ENCODE results near the gene EARS2.
"Not testable (repeated sequence)": the region's sequence is repeated elsewhere in the genome, so short reads cannot be mapped to it uniquely, and the experiment has no call there.

EARS2 gene

GRCh38 chr16:23499801-23500200 lies 57.3 kb downstream of the EARS2 start:
- Mint-ChIP-seq H3K36me3 (ENCODE audit: low read depth) (no peaks in the 10 kb centered on the region), H3K27me3 (ENCODE audit: low read depth) (no peaks in the 10 kb centered on the region), H3K4me1 (ENCODE audit: low read depth) (peaks cover 25% of the 10 kb centered on the region), H3K4me3 (no peak overlapping the region), H3K9me3 (no peaks in the 10 kb centered on the region), H3K27ac (no peak overlapping the region)

- peaks cover 18% of the 10 kb centered on the region for H3K4me1 Mint-ChIP-seq (ENCODE audit: low read depth)
- no peaks in the 10 kb centered on the region for H3K9me3 Mint-ChIP-seq
- no peak overlapping the region for H3K27ac Mint-ChIP-seq
- H3K4me3 Mint-ChIP-seq, result no peak overlapping the region
- no peaks in the 10 kb centered on the region for H3K27me3 Mint-ChIP-seq (ENCODE audit: low read depth)
- H3K36me3 Mint-ChIP-seq (ENCODE audit: low read depth), result no peaks in the 10 kb centered on the region
Measured at GRCh38 chr16:23498863-23499262, 58.3 kb downstream of the EARS2 start.

DNA sequence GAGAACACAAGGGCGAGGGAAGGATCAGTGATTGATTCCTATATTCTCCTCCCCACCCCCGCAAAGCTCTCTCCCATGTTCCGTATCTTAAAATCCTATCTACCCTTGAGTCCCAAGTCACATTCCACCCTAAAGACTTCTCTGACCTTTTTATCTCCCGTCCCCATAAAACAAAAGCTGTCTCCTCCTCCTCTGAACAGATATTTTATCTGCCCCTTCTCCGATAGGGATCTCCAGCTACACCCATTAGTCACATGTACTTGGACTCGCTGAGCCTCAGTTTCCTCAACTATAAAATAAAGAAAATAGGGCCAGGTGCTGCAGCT lies 59.6 kb downstream of the EARS2 start:
- Mint-ChIP-seq H3K27me3 (ENCODE audit: low read depth) (no peaks in the 10 kb centered on the region), H3K9me3 (no peaks in the 10 kb centered on the region), H3K36me3 (ENCODE audit: low read depth) (peaks cover 6% of the 10 kb centered on the region), H3K4me1 (ENCODE audit: low read depth) (peaks cover 18% of the 10 kb centered on the region), H3K4me3 (no peak overlapping the region), H3K27ac (peak overlapping the region; percentile 5)

DNA sequence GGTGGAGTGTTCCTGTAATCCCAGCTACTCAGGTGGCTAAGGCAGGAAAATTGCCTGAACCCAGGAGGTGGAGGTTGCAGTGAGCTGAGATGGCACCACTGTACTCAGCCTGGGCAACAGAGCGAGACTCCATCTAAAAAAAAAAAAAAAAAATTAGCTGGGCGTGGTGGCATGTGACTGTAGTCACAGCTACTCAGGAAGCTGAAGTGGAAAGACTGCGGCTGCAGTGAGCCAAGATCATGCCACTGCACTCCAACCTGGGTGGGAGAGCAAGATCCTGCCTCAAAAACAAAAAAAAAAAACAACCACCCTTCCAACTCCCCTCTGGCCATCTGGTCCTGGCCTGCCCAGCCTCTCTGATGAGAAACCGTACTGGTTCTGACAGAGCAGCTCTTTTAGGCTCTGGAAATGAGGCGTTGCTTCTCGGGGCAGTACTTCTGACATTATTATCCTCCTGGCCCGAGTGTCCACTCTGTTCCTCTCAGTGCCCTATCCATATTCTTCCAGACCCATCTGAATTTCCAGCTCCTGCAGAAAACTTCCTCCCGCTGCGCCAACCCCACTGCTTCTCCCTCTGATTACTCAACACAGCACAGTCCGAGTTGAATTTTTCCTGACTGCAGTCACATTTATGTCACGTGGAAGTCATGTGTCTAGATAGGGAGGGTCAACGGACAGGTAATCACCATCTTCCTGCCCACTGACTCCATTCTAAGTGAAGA lies 60.2 kb downstream of the EARS2 start:
- Mint-ChIP-seq H3K36me3 (ENCODE audit: low read depth) (peaks cover 10% of the 10 kb centered on the region), H3K27me3 (ENCODE audit: low read depth) (no peaks in the 10 kb centered on the region), H3K4me3 (no peak overlapping the region), H3K27ac (peak overlapping the region; percentile 5), H3K9me3 (no peaks in the 10 kb centered on the region), H3K4me1 (ENCODE audit: low read depth) (peaks cover 18% of the 10 kb centered on the region)

DNA sequence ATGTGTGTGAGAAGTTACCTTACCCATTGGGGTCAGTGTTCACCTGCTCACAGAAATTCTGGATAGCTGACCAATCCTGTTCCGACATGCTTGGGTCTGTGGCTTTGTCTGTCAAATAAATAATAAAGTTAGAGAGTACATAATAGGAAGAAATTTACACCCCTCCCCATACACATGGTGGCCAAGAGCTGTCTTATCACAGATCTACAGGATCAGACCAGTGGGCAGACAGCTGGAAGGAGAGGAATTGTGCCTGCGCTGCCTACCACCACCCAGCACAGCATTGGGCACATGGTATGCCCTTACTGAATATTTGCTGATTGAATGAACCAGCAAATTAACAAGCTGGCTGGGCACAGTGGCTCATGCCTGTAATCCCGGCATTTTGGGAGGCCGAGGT lies 61.5 kb downstream of the EARS2 start:
- Mint-ChIP-seq H3K9me3 (no peaks in the 10 kb centered on the region), H3K4me3 (no peak overlapping the region), H3K4me1 (ENCODE audit: low read depth) (peaks cover 17% of the 10 kb centered on the region), H3K36me3 (ENCODE audit: low read depth) (peaks cover 18% of the 10 kb centered on the region), H3K27ac (no peak overlapping the region), H3K27me3 (ENCODE audit: low read depth) (no peaks in the 10 kb centered on the region)

GRCh38 chr16:23494188-23494587 lies 63.0 kb downstream of the EARS2 start:
- Mint-ChIP-seq H3K36me3 (ENCODE audit: low read depth) (peaks cover 29% of the 10 kb centered on the region), H3K27ac (no peak overlapping the region), H3K4me1 (ENCODE audit: low read depth) (peaks cover 9% of the 10 kb centered on the region), H3K9me3 (no peaks in the 10 kb centered on the region), H3K4me3 (no peak overlapping the region), H3K27me3 (ENCODE audit: low read depth) (no peaks in the 10 kb centered on the region)

DNA sequence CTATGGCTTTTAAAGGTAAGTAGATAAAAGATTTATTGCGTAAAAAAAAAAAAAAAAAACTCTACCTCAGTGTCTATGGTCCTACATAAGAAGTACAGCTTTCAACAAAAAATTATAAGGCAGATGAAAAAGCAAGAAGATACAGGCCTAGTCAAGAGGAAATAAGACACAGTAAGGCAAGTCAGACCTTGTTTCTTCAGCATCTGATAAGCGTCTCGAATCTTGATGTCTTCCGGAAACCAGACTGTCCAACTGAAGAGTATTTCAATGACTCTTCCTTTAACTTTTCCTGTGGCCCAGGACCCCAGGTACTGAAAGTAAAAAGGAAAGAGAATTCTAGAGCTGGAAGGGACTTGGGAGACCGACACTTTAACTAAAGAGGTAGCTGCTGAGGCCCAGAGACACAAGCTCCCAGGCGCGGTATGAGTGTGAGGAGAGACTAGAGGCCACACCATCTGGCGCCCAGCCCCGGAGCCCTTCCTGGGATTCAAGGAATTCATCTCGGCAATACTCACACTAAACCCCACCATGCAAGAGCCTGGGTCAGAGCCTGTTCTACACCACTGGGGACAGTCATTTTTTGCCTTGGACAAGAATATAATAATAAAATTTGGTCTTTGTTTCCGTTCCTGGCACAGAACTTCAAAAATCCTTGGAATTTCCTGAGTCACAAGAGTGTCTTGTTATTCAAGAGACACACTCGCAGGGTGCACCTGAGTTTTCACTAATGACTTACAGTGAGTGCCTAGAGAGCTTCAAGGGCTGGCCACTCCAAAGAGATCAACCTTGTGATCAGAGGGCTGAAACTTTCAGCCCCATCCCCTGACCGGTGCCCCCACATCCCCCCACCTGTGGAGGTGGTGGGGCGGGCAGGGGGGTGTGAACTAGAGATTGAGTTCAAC lies 65.4 kb downstream of the EARS2 start:
- Mint-ChIP-seq H3K27me3 (ENCODE audit: low read depth) (no peaks in the 10 kb centered on the region), H3K9me3 (no peaks in the 10 kb centered on the region), H3K27ac (no peak overlapping the region), H3K4me3 (no peak overlapping the region), H3K36me3 (ENCODE audit: low read depth) (peaks cover 29% of the 10 kb centered on the region), H3K4me1 (ENCODE audit: low read depth) (no peaks in the 10 kb centered on the region)

- H3K9me3 Mint-ChIP-seq, result no peaks in the 10 kb centered on the region
- H3K36me3 Mint-ChIP-seq (ENCODE audit: low read depth), result peaks cover 40% of the 10 kb centered on the region
- no peaks in the 10 kb centered on the region for H3K27me3 Mint-ChIP-seq (ENCODE audit: low read depth)
- no peaks in the 10 kb centered on the region for H3K4me1 Mint-ChIP-seq (ENCODE audit: low read depth)
- peak overlapping the region; percentile 26 for H3K27ac Mint-ChIP-seq
- no peak overlapping the region for H3K4me3 Mint-ChIP-seq
Measured at GRCh38 chr16:23486480-23486879, 70.7 kb downstream of the EARS2 start.

GRCh38 chr16:23485841-23486240 lies 71.3 kb downstream of the EARS2 start:
- Mint-ChIP-seq H3K9me3 (no peaks in the 10 kb centered on the region), H3K4me1 (ENCODE audit: low read depth) (no peaks in the 10 kb centered on the region), H3K27me3 (ENCODE audit: low read depth) (no peaks in the 10 kb centered on the region), H3K4me3 (no peak overlapping the region), H3K36me3 (ENCODE audit: low read depth) (peaks cover 36% of the 10 kb centered on the region), H3K27ac (no peak overlapping the region)

DNA sequence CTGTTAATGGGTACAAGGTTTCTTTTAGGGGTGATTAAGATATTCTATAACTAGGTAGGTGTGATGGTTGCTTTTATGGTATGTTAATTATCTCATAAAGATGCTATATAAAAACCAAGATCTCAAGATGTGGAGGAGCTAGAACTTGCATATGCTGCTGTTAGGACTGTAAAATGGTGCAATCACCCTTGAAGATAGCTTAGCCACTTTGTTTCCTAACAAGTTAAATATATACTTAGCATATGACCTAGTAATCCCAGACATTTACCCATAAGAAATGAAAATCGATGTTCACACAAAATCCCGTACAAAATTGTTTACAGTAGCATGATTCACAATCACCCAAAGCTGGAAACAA lies 71.9 kb downstream of the EARS2 start:
- no peak overlapping the region for H3K4me3 Mint-ChIP-seq
- no peaks in the 10 kb centered on the region for H3K4me1 Mint-ChIP-seq (ENCODE audit: low read depth)
- peaks cover 39% of the 10 kb centered on the region for H3K36me3 Mint-ChIP-seq (ENCODE audit: low read depth)

GRCh38 chr16:23484510-23485256 lies 72.5 kb downstream of the EARS2 start:
- Mint-ChIP-seq H3K4me1 (ENCODE audit: low read depth) (no peaks in the 10 kb centered on the region), H3K9me3 (no peaks in the 10 kb centered on the region), H3K36me3 (ENCODE audit: low read depth) (peaks cover 39% of the 10 kb centered on the region), H3K27ac (no peak overlapping the region), H3K27me3 (ENCODE audit: low read depth) (no peaks in the 10 kb centered on the region), H3K4me3 (no peak overlapping the region)

More for the DNA sequence above, 71.9 kb downstream of the EARS2 start:
- no peak overlapping the region for H3K27ac Mint-ChIP-seq
- H3K9me3 Mint-ChIP-seq, result no peaks in the 10 kb centered on the region
- H3K27me3 Mint-ChIP-seq (ENCODE audit: low read depth), result no peaks in the 10 kb centered on the region

DNA sequence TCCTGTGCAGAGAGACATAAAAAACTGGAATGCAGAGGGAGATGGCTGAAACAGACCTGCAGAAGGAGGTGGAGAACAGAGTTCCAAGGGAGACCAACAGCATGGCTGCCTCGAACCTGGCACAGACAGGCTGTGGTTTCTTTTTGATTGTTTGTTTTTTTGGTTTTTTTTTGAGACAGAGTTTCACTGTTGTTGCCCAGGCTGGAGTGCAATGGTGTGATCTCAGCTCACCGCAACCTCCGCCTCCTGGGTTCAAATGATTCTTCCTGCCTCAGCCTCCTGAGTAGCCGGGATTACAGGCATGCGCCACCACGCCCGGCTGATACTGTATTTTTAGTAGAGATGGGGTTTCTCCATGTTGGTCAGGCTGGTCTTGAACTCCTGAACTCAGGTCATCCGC lies 73.7 kb downstream of the EARS2 start:
- not testable (repeated sequence) for H3K27ac Mint-ChIP-seq

GRCh38 chr16:23482778-23483177 lies 74.4 kb downstream of the EARS2 start:
- Mint-ChIP-seq H3K4me1 (ENCODE audit: low read depth) (no peaks in the 10 kb centered on the region), H3K27me3 (ENCODE audit: low read depth) (no peaks in the 10 kb centered on the region), H3K27ac (no peak overlapping the region), H3K36me3 (ENCODE audit: low read depth) (peaks cover 41% of the 10 kb centered on the region), H3K4me3 (no peak overlapping the region), H3K9me3 (no peaks in the 10 kb centered on the region)

More for the DNA sequence above, 73.7 kb downstream of the EARS2 start:
- peaks cover 41% of the 10 kb centered on the region for H3K36me3 Mint-ChIP-seq (ENCODE audit: low read depth)
- H3K9me3 Mint-ChIP-seq; H3K4me1 Mint-ChIP-seq (ENCODE audit: low read depth); H3K27me3 Mint-ChIP-seq (ENCODE audit: low read depth); H3K4me3 Mint-ChIP-seq: not testable (repeated sequence)

DNA sequence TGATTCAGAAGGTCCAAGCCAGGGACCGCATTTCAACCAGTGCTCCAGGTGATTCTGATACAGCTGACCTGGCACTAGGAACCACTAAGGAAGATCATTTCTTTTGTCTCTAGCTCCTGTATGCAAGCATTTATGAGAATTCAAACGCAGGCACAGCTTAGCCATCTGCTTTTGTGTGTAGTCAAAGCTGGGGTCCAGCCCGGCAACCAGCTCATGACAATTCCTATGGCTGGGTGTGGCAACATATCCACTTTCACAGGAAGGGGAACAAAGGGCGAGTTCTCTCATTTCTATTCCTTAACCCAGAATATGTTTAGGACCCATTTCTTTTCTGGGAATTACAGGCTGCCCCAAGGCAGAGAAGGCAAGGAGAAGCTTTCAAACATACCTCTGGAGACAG lies 76.9 kb downstream of the EARS2 start:
- Mint-ChIP-seq H3K9me3 (no peaks in the 10 kb centered on the region), H3K4me3 (no peak overlapping the region), H3K4me1 (ENCODE audit: low read depth) (no peaks in the 10 kb centered on the region), H3K27ac (no peak overlapping the region), H3K36me3 (ENCODE audit: low read depth) (peaks cover 40% of the 10 kb centered on the region), H3K27me3 (ENCODE audit: low read depth) (no peaks in the 10 kb centered on the region)

DNA sequence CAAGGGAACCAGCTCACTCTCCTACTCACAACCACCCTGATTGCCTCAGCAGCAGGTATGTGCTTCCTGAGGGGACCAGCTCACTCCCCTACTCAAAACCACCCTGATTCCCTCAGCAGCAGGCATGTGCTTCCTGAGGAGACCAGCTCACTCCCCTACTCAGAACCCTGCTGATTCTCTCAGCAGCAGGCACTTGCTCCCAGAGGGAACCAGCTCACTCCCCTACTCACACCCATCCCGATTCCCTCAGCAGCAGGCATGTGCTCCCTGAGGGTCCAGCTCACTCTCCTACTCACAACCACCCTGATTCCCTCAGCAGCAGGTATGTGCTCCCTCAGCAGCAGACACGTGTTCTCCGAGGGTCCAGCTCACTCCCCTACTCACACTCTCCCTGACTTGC lies 78.0 kb downstream of the EARS2 start:
- Mint-ChIP-seq H3K9me3 (no peaks in the 10 kb centered on the region), H3K36me3 (ENCODE audit: low read depth) (peaks cover 36% of the 10 kb centered on the region), H3K4me1 (ENCODE audit: low read depth) (no peaks in the 10 kb centered on the region), H3K4me3 (no peak overlapping the region), H3K27ac (no peak overlapping the region), H3K27me3 (ENCODE audit: low read depth) (no peaks in the 10 kb centered on the region)

All from T-helper 1 cell treated with Interleukin-12 subunit alpha and Interleukin-12 subunit beta and Interleukin-4 antibody, amounts not matched to agents 30 μg/mL and 1 μg/mL, for 36 hours (primary cell).